ENCODE results near the gene COL1A1.

DNA sequence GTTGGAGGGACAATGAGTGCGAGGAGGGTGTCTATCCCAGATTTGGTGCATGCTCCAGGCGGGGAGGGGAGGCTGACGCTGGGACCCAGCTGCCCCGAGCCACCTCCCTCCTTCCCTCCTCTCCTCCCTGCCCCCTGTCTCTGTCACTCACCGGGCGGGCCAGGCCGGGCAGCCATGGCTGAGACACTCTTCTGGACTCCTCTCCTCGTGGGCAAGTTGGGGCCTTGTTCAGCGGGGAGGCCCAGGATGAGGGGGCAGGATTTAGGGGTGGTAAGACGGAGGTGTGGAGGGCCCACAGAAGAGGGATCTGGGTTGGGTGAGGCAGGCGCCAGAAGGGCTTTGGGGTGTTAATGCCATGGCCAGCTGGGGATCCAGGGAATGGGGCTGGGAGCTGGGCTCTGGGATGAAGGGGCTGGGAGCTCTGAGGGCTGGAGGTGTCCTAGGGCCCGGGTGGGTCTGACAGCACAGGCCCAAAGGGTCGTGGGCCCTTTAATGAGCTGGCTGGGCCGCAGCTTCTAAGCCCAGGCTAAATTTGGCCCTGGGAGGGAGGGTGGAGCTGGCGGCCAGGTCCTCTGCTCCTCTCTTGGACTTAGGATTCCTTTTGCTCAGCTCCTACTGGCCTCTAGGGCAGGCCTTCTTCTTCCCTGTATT is 35.4 kb downstream of the COL1A1 start, which contains the start of gene SGCA:
- TF ChIP-seq, protein P1, sequence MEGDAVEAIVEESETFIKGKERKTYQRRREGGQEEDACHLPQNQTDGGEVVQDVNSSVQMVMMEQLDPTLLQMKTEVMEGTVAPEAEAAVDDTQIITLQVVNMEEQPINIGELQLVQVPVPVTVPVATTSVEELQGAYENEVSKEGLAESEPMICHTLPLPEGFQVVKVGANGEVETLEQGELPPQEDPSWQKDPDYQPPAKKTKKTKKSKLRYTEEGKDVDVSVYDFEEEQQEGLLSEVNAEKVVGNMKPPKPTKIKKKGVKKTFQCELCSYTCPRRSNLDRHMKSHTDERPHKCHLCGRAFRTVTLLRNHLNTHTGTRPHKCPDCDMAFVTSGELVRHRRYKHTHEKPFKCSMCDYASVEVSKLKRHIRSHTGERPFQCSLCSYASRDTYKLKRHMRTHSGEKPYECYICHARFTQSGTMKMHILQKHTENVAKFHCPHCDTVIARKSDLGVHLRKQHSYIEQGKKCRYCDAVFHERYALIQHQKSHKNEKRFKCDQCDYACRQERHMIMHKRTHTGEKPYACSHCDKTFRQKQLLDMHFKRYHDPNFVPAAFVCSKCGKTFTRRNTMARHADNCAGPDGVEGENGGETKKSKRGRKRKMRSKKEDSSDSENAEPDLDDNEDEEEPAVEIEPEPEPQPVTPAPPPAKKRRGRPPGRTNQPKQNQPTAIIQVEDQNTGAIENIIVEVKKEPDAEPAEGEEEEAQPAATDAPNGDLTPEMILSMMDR (IDR thresholded peaks at IDR 0.05): no peak
- no peak for TF ChIP-seq POLR2A (IDR thresholded peaks at IDR 0.05)
